Mesenchymal stem cell (in vitro differentiated cells and primary cell): ENCODE measurements around the gene MGAT3.

ENCODE experiments used
- DNase-seq: peaks from one replicate; pipeline ENCODE4 v3.0.0-alpha.2; 2013
- H2AFZ ChIP-seq: one replicate; pipeline ENCODE4 v1.6.1; 2013; ENCODE audit warnings: low read depth, mild to moderate bottlenecking, control low read depth, inconsistent platforms, low read length, moderate library complexity
- H2AK5ac ChIP-seq: 2 replicates; pipeline ENCODE4 v1.6.1; 2013; ENCODE audit warnings: low read length, moderate library complexity, mild to moderate bottlenecking, inconsistent platforms; ENCODE audit not compliant: severe bottlenecking
- H2BK120ac ChIP-seq: one replicate; pipeline ENCODE4 v1.6.1; 2013; ENCODE audit warnings: low read depth, mild to moderate bottlenecking, inconsistent platforms, low read length, moderate library complexity
- H2BK12ac ChIP-seq, 2 experiments: one replicate each; pipeline ENCODE4 v1.6.1; 2013; ENCODE audit warnings: inconsistent platforms in 2 of 2, low read length in 2 of 2, mild to moderate bottlenecking in 2 of 2, moderate library complexity in 2 of 2, control low read depth in 1 of 2
- H2BK15ac ChIP-seq: one replicate; pipeline ENCODE4 v1.6.1; 2013; ENCODE audit warnings: mild to moderate bottlenecking, low read depth, inconsistent platforms; ENCODE audit not compliant: poor library complexity, severe bottlenecking
- H2BK5ac ChIP-seq: 2 replicates; pipeline ENCODE4 v1.6.1; 2013; ENCODE audit warnings: low read depth, mild to moderate bottlenecking, low read length, control low read depth, inconsistent platforms; ENCODE audit not compliant: poor library complexity, severe bottlenecking
- H3K14ac ChIP-seq, 2 experiments: one replicate each; pipeline ENCODE4 v1.6.1; 2013; ENCODE audit warnings: inconsistent platforms in 2 of 2, low read length in 2 of 2, control low read depth in 1 of 2, mild to moderate bottlenecking in 1 of 2, moderate library complexity in 1 of 2
- H3K18ac ChIP-seq, 2 experiments: one replicate each; pipeline ENCODE4 v1.6.1; 2013; ENCODE audit warnings: inconsistent platforms in 2 of 2, low read length in 2 of 2, control low read depth in 1 of 2, low read depth in 1 of 2, mild to moderate bottlenecking in 1 of 2
- H3K23ac ChIP-seq, 2 experiments: one replicate each; pipeline ENCODE4 v1.6.1; 2013; ENCODE audit warnings: inconsistent platforms in 2 of 2, low read length in 2 of 2, mild to moderate bottlenecking in 2 of 2, moderate library complexity in 2 of 2, control low read depth in 1 of 2
- H3K27ac ChIP-seq: 2 replicates; pipeline ENCODE4 v1.5.1; 2013; ENCODE audit warnings: mild to moderate bottlenecking, moderate library complexity, low read length, control low read depth, inconsistent platforms; ENCODE audit not compliant: poor library complexity, severe bottlenecking
- H3K27me3 ChIP-seq, 2 experiments: 2 replicates each; pipeline versions ENCODE4 v1.6.1 to v1.7.0; 2013; ENCODE audit warnings: low read length in 2 of 2, mild to moderate bottlenecking in 2 of 2, moderate library complexity in 2 of 2, control low read depth in 1 of 2, inconsistent platforms in 1 of 2; ENCODE audit not compliant: control insufficient read depth in 1 of 2, insufficient read depth in 1 of 2
- H3K36me3 ChIP-seq, 2 experiments: 2 replicates each; pipeline versions ENCODE4 v1.6.1 to v1.7.0; 2013; ENCODE audit warnings: low read length in 2 of 2, control low read depth in 1 of 2, inconsistent platforms in 1 of 2, low read depth in 1 of 2, mild to moderate bottlenecking in 1 of 2; ENCODE audit not compliant: insufficient read depth in 2 of 2, control insufficient read depth in 1 of 2
- H3K4ac ChIP-seq, 2 experiments: one replicate each; pipeline ENCODE4 v1.6.1; 2013; ENCODE audit warnings: inconsistent platforms in 2 of 2, low read length in 2 of 2, mild to moderate bottlenecking in 2 of 2, moderate library complexity in 2 of 2, control low read depth in 1 of 2, low read depth in 1 of 2
- H3K4me1 ChIP-seq: 2 replicates; pipeline ENCODE4 v1.6.1; 2013; ENCODE audit warnings: low read depth, low read length, control low read depth; ENCODE audit not compliant: control insufficient read depth, insufficient read depth
- H3K4me2 ChIP-seq: 2 replicates; pipeline ENCODE4 v1.6.1; 2013; ENCODE audit warnings: low read length, mild to moderate bottlenecking, inconsistent platforms; ENCODE audit not compliant: poor library complexity, severe bottlenecking
- H3K4me3 ChIP-seq, 2 experiments: 2 replicates each; pipeline versions ENCODE4 v1.5.1 to v1.7.0; 2013; ENCODE audit warnings: low read length in 2 of 2, mild to moderate bottlenecking in 2 of 2, control low read depth in 1 of 2, low read depth in 1 of 2; ENCODE audit not compliant: insufficient read depth in 1 of 2
- H3K79me1 ChIP-seq: replicated peaks from 2 replicates; pipeline ENCODE4 v1.6.1; 2013; ENCODE audit warnings: mild to moderate bottlenecking, control low read depth, low read length, inconsistent platforms; ENCODE audit not compliant: poor library complexity, severe bottlenecking
- H3K9ac ChIP-seq: 2 replicates; pipeline ENCODE4 v1.7.0; 2013; ENCODE audit warnings: mild to moderate bottlenecking, low read length, moderate library complexity
- H3K9me3 ChIP-seq: 2 replicates; pipeline ENCODE4 v1.7.0; 2013; ENCODE audit warnings: mild to moderate bottlenecking, low read length; ENCODE audit not compliant: control insufficient read depth
- H4K8ac ChIP-seq: one replicate; pipeline ENCODE4 v1.6.1; 2013; ENCODE audit warnings: inconsistent platforms, mild to moderate bottlenecking, low read length, moderate library complexity
- H4K91ac ChIP-seq: one replicate; pipeline ENCODE4 v1.6.1; 2013; ENCODE audit warnings: mild to moderate bottlenecking, low read length, inconsistent platforms
- whole genome bisulfite sequencing: methylation state at CpG from one replicate; pipeline ENCODE4 v1.1.7; 2013; ENCODE audit warnings: mixed read lengths; 5-methylcytosine and 5-hydroxymethylcytosine counted together

The MGAT3 gene

GRCh38 chr22:39454385-39454871 is 2.4 kb upstream of the MGAT3 start:
- Histone ChIP-seq H3K4me2 (no peak overlapping the region), H4K8ac (no peak overlapping the region), H2AK5ac (no peak overlapping the region), H3K4ac (no peak overlapping the region), H3K4me3 (no peak overlapping the region), H3K9me3 (no peaks in the 10 kb centered on the region), H3K23ac (no peak overlapping the region), H3K79me1 (no peaks in the 10 kb centered on the region), H3K4me1 (peaks cover 23% of the 10 kb centered on the region), H3K36me3 (no peaks in the 10 kb centered on the region), H3K14ac (no peak overlapping the region), H2BK5ac (no peak overlapping the region), H3K27me3 (peaks cover 25 to 61% of the 10 kb centered on the region in 2 experiments), H3K27ac (no peak overlapping the region), H4K91ac (no peak overlapping the region), H3K18ac (no peak overlapping the region), H2BK15ac (no peak overlapping the region), H3K9ac (no peak overlapping the region), H2AFZ (no peak overlapping the region), H2BK12ac (no peak overlapping the region), H2BK120ac (no peak overlapping the region)
- 59% methylated on average over 7 of the region's 7 CpGs for WGBS
- no peak for DNase-seq

GRCh38 chr22:39457198-39457555 is 365 bp downstream of the MGAT3 start:
- 0% methylated on average over 3 of the region's 63 CpGs for WGBS
- Histone ChIP-seq H3K4me2 (peak overlapping the region; percentile 71), H3K23ac (no peak overlapping the region), H3K27me3 (peaks cover 28 to 62% of the 10 kb centered on the region in 2 experiments), H3K18ac (no peak overlapping the region), H2BK5ac (no peak overlapping the region), H2BK12ac (no peak overlapping the region), H3K4ac (no peak overlapping the region), H3K14ac (no peak overlapping the region), H3K9me3 (no peaks in the 10 kb centered on the region), H4K8ac (no peak overlapping the region), H4K91ac (no peak overlapping the region), H2AK5ac (no peak overlapping the region), H3K36me3 (no peaks in the 10 kb centered on the region), H3K79me1 (no peaks in the 10 kb centered on the region), H3K27ac (no peak overlapping the region), H3K9ac (no peak overlapping the region), H2AFZ (no peak overlapping the region), H2BK15ac (no peak overlapping the region), H2BK120ac (peak overlapping the region; percentile 66), H3K4me3 (peak overlapping the region in 1 of 2 experiments; percentile 60), H3K4me1 (peaks cover 21% of the 10 kb centered on the region)
- DNase-seq: no peak

- Histone ChIP-seq H4K8ac (no peak overlapping the region), H3K79me1 (no peaks in the 10 kb centered on the region), H3K4me1 (peaks cover 24% of the 10 kb centered on the region), H3K23ac (no peak overlapping the region), H3K9ac (no peak overlapping the region), H2AK5ac (no peak overlapping the region), H2BK15ac (no peak overlapping the region), H4K91ac (no peak overlapping the region), H2BK12ac (no peak overlapping the region), H3K27ac (no peak overlapping the region), H3K14ac (no peak overlapping the region), H3K9me3 (no peaks in the 10 kb centered on the region), H3K4me2 (peak overlapping the region; percentile 71), H3K4ac (no peak overlapping the region), H3K27me3 (peaks cover 28 to 62% of the 10 kb centered on the region in 2 experiments), H3K4me3 (peak overlapping the region in 1 of 2 experiments; percentile 60), H2AFZ (no peak overlapping the region), H2BK120ac (no peak overlapping the region), H3K18ac (no peak overlapping the region), H2BK5ac (no peak overlapping the region), H3K36me3 (no peaks in the 10 kb centered on the region)
- DNase-seq: no peak
- WGBS: 1% methylated on average over 56 of the region's 83 CpGs
These were observed 988 bp downstream of the MGAT3 start for GRCh38 chr22:39457556-39458443.

GRCh38 chr22:39458444-39459083 is 1.8 kb downstream of the MGAT3 start:
- no peak overlapping the region for H3K18ac ChIP-seq
- H3K4ac ChIP-seq: no peak overlapping the region
- H2BK120ac ChIP-seq: no peak overlapping the region
- H3K4me2 ChIP-seq: peak overlapping the region; percentile 71
- H2BK12ac ChIP-seq: no peak overlapping the region
- no peak overlapping the region for H2BK5ac ChIP-seq
- no peak overlapping the region for H3K9ac ChIP-seq
- no peaks in the 10 kb centered on the region for H3K79me1 ChIP-seq
- no peak overlapping the region for H3K27ac ChIP-seq
- 47% methylated on average over 9 of the region's 10 CpGs for WGBS
- H3K36me3 ChIP-seq: no peaks in the 10 kb centered on the region
- peak overlapping the region; percentile 20 for H2BK15ac ChIP-seq
- H4K8ac ChIP-seq: no peak overlapping the region
- no peak overlapping the region for H3K14ac ChIP-seq
- no peaks in the 10 kb centered on the region for H3K9me3 ChIP-seq
- no peak overlapping the region for H2AK5ac ChIP-seq
- H3K4me1 ChIP-seq: peaks cover 26% of the 10 kb centered on the region
- H4K91ac ChIP-seq: no peak overlapping the region
- H3K27me3 ChIP-seq: peaks cover 28 to 58% of the 10 kb centered on the region in 2 experiments
- no peak overlapping the region for H3K4me3 ChIP-seq
- DNase-seq: no peak
- no peak overlapping the region for H2AFZ ChIP-seq
- H3K23ac ChIP-seq: no peak overlapping the region
